ENCODE measurements around the gene ARFGEF2. TPM values are rescaled to one million over a fixed set of nuclear protein-coding genes. Genes with fewer than 3 reads are reported as not detected.

ARFGEF2 gene
- total and polyA plus RNA-seq, 10 of the 15 experiments (the other 5 are each of a cell fraction or from before 2014, with no cell fraction given), result 5.2 to 24.1 (median 17.7) TPM

DNA sequence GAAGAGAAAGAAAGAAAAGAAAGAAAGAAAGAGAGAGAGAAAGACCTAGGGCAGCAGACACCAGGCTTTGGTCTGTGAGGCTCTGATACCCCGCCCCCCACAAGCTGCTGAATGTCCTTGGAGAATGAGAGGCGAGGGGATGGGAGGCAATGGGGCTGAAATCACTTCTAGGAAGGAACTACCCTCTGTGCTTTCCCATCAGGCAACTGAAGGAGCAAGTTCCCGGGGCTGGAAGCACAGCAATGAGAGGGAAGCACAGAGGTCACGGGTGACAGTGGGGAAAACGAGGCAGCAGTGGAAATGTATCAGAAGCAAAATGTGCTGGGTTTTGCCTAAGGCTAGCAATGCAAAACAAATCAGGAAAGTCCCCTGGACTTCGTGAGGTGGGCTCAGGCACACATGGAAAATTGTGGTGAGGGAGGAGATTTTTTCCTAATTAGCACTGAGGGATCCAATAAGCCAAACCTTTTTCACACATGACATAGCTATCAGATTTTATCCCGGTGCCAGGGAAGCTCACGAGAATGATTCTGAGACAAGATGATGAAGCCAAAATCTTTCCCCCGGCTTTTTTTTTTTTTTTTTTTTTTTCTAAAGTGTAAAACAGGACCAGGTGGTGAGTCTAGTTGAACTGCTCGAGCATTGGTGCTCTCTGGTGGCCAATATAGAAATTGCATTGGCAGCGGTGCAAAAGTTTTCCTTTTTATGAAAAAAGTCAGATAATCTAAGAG lies 16.8 kb upstream of the ARFGEF2 start (continued):
- TF ChIP-seq, protein P1, sequence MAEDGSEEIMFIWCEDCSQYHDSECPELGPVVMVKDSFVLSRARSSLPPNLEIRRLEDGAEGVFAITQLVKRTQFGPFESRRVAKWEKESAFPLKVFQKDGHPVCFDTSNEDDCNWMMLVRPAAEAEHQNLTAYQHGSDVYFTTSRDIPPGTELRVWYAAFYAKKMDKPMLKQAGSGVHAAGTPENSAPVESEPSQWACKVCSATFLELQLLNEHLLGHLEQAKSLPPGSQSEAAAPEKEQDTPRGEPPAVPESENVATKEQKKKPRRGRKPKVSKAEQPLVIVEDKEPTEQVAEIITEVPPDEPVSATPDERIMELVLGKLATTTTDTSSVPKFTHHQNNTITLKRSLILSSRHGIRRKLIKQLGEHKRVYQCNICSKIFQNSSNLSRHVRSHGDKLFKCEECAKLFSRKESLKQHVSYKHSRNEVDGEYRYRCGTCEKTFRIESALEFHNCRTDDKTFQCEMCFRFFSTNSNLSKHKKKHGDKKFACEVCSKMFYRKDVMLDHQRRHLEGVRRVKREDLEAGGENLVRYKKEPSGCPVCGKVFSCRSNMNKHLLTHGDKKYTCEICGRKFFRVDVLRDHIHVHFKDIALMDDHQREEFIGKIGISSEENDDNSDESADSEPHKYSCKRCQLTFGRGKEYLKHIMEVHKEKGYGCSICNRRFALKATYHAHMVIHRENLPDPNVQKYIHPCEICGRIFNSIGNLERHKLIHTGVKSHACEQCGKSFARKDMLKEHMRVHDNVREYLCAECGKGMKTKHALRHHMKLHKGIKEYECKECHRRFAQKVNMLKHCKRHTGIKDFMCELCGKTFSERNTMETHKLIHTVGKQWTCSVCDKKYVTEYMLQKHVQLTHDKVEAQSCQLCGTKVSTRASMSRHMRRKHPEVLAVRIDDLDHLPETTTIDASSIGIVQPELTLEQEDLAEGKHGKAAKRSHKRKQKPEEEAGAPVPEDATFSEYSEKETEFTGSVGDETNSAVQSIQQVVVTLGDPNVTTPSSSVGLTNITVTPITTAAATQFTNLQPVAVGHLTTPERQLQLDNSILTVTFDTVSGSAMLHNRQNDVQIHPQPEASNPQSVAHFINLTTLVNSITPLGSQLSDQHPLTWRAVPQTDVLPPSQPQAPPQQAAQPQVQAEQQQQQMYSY (CRISPR knock-in tag; IDR thresholded peaks at IDR 0.05), result no peak
- TF ChIP-seq, protein P2, sequence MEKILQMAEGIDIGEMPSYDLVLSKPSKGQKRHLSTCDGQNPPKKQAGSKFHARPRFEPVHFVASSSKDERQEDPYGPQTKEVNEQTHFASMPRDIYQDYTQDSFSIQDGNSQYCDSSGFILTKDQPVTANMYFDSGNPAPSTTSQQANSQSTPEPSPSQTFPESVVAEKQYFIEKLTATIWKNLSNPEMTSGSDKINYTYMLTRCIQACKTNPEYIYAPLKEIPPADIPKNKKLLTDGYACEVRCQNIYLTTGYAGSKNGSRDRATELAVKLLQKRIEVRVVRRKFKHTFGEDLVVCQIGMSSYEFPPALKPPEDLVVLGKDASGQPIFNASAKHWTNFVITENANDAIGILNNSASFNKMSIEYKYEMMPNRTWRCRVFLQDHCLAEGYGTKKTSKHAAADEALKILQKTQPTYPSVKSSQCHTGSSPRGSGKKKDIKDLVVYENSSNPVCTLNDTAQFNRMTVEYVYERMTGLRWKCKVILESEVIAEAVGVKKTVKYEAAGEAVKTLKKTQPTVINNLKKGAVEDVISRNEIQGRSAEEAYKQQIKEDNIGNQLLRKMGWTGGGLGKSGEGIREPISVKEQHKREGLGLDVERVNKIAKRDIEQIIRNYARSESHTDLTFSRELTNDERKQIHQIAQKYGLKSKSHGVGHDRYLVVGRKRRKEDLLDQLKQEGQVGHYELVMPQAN (conservative IDR thresholded peaks at IDR 0.05), result no peak
- TF ChIP-seq, protein P3, sequence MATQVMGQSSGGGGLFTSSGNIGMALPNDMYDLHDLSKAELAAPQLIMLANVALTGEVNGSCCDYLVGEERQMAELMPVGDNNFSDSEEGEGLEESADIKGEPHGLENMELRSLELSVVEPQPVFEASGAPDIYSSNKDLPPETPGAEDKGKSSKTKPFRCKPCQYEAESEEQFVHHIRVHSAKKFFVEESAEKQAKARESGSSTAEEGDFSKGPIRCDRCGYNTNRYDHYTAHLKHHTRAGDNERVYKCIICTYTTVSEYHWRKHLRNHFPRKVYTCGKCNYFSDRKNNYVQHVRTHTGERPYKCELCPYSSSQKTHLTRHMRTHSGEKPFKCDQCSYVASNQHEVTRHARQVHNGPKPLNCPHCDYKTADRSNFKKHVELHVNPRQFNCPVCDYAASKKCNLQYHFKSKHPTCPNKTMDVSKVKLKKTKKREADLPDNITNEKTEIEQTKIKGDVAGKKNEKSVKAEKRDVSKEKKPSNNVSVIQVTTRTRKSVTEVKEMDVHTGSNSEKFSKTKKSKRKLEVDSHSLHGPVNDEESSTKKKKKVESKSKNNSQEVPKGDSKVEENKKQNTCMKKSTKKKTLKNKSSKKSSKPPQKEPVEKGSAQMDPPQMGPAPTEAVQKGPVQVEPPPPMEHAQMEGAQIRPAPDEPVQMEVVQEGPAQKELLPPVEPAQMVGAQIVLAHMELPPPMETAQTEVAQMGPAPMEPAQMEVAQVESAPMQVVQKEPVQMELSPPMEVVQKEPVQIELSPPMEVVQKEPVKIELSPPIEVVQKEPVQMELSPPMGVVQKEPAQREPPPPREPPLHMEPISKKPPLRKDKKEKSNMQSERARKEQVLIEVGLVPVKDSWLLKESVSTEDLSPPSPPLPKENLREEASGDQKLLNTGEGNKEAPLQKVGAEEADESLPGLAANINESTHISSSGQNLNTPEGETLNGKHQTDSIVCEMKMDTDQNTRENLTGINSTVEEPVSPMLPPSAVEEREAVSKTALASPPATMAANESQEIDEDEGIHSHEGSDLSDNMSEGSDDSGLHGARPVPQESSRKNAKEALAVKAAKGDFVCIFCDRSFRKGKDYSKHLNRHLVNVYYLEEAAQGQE (IDR thresholded peaks at IDR 0.05; ENCODE audit: low read depth, low read length), result no peak
- TF ChIP-seq, protein P4, sequence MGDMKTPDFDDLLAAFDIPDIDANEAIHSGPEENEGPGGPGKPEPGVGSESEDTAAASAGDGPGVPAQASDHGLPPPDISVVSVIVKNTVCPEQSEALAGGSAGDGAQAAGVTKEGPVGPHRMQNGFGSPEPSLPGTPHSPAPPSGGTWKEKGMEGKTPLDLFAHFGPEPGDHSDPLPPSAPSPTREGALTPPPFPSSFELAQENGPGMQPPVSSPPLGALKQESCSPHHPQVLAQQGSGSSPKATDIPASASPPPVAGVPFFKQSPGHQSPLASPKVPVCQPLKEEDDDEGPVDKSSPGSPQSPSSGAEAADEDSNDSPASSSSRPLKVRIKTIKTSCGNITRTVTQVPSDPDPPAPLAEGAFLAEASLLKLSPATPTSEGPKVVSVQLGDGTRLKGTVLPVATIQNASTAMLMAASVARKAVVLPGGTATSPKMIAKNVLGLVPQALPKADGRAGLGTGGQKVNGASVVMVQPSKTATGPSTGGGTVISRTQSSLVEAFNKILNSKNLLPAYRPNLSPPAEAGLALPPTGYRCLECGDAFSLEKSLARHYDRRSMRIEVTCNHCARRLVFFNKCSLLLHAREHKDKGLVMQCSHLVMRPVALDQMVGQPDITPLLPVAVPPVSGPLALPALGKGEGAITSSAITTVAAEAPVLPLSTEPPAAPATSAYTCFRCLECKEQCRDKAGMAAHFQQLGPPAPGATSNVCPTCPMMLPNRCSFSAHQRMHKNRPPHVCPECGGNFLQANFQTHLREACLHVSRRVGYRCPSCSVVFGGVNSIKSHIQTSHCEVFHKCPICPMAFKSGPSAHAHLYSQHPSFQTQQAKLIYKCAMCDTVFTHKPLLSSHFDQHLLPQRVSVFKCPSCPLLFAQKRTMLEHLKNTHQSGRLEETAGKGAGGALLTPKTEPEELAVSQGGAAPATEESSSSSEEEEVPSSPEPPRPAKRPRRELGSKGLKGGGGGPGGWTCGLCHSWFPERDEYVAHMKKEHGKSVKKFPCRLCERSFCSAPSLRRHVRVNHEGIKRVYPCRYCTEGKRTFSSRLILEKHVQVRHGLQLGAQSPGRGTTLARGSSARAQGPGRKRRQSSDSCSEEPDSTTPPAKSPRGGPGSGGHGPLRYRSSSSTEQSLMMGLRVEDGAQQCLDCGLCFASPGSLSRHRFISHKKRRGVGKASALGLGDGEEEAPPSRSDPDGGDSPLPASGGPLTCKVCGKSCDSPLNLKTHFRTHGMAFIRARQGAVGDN (IDR thresholded peaks at IDR 0.05), result no peak
- TF ChIP-seq ZBED1 (IDR thresholded peaks at IDR 0.05; ENCODE audit: borderline replicate concordance), result no peak
- TF ChIP-seq, protein P5, sequence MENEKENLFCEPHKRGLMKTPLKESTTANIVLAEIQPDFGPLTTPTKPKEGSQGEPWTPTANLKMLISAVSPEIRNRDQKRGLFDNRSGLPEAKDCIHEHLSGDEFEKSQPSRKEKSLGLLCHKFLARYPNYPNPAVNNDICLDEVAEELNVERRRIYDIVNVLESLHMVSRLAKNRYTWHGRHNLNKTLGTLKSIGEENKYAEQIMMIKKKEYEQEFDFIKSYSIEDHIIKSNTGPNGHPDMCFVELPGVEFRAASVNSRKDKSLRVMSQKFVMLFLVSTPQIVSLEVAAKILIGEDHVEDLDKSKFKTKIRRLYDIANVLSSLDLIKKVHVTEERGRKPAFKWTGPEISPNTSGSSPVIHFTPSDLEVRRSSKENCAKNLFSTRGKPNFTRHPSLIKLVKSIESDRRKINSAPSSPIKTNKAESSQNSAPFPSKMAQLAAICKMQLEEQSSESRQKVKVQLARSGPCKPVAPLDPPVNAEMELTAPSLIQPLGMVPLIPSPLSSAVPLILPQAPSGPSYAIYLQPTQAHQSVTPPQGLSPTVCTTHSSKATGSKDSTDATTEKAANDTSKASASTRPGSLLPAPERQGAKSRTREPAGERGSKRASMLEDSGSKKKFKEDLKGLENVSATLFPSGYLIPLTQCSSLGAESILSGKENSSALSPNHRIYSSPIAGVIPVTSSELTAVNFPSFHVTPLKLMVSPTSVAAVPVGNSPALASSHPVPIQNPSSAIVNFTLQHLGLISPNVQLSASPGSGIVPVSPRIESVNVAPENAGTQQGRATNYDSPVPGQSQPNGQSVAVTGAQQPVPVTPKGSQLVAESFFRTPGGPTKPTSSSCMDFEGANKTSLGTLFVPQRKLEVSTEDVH (IDR thresholded peaks at IDR 0.05; ENCODE audit: low read depth, partially characterized antibody), result no peak
- TF ChIP-seq, protein P6, sequence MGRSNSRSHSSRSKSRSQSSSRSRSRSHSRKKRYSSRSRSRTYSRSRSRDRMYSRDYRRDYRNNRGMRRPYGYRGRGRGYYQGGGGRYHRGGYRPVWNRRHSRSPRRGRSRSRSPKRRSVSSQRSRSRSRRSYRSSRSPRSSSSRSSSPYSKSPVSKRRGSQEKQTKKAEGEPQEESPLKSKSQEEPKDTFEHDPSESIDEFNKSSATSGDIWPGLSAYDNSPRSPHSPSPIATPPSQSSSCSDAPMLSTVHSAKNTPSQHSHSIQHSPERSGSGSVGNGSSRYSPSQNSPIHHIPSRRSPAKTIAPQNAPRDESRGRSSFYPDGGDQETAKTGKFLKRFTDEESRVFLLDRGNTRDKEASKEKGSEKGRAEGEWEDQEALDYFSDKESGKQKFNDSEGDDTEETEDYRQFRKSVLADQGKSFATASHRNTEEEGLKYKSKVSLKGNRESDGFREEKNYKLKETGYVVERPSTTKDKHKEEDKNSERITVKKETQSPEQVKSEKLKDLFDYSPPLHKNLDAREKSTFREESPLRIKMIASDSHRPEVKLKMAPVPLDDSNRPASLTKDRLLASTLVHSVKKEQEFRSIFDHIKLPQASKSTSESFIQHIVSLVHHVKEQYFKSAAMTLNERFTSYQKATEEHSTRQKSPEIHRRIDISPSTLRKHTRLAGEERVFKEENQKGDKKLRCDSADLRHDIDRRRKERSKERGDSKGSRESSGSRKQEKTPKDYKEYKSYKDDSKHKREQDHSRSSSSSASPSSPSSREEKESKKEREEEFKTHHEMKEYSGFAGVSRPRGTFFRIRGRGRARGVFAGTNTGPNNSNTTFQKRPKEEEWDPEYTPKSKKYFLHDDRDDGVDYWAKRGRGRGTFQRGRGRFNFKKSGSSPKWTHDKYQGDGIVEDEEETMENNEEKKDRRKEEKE (IDR thresholded peaks at IDR 0.05), result no peak
